PC-3 (cell line): ENCODE measurements around the gene BIK. TPM values are rescaled to one million over a fixed set of nuclear protein-coding genes. Genes with fewer than 3 reads are reported as not detected.

Source experiments
- ATAC-seq: fragments of 200-7000 bp; cut with Tn5 transposase; 2 replicates; pipeline ENCODE4 v1.9.1; 2020; ENCODE audit warnings: mild to moderate bottlenecking, moderate library complexity
- BruUV-seq: library from RNA; stranded (reverse); fragments of 400-500 nt; replicated peaks from 2 replicates; lab custom pipeline; 2021; lab: Mats Ljungman, UMichigan
- CTCF ChIA-PET: fragments of 300-600 bp; sonication (Branson Sonifier 250); formaldehyde crosslinking; loops from one replicate; lab custom pipeline; 2022; ENCODE audit warnings: antibody characterized with exemption; lab: Charles Lee
- POLR2A ChIA-PET: fragments of 300-600 bp; sonication (Branson Sonifier 250); formaldehyde crosslinking; loops from one replicate; lab custom pipeline; 2022; ENCODE audit warnings: antibody characterized with exemption; ENCODE audit not compliant: unreplicated experiment; lab: Charles Lee
- DNase-seq: peaks from one replicate; pipeline ENCODE4 v3.0.0-alpha.2; 2015
- H2AFZ ChIP-seq: fragments of 300-600 bp; sonication (generic); 2 replicates; pipeline ENCODE4 v1.6.0; 2016; ENCODE audit warnings: antibody characterized with exemption, low read length
- H3F3A ChIP-seq: fragments of 300-600 bp; sonication (generic); one replicate; pipeline ENCODE4 v1.6.0; 2017; ENCODE audit warnings: antibody characterized with exemption, low read length, control low read depth, mild to moderate bottlenecking; ENCODE audit not compliant: unreplicated experiment
- H3K27ac ChIP-seq: fragments of 300-600 bp; sonication (generic); 2 replicates; pipeline ENCODE4 v1.5.1; 2016; ENCODE audit warnings: mild to moderate bottlenecking, low read length
- H3K27me3 ChIP-seq: fragments of 300-600 bp; sonication (generic); 2 replicates; pipeline ENCODE4 v1.6.1; 2016; ENCODE audit warnings: low read length, mixed read lengths
- H3K36me3 ChIP-seq: fragments of 300-600 bp; sonication (generic); 2 replicates; pipeline ENCODE4 v1.6.1; 2016; ENCODE audit warnings: low read depth, mixed run types, low read length, mixed read lengths
- H3K4me1 ChIP-seq: fragments of 300-600 bp; sonication (generic); 2 replicates; pipeline ENCODE4 v1.5.1; 2016; ENCODE audit warnings: low read length; ENCODE audit not compliant: insufficient read depth
- H3K4me2 ChIP-seq: fragments of 300-600 bp; sonication (generic); 2 replicates; pipeline ENCODE4 v1.6.0; 2016; ENCODE audit warnings: low read length
- H3K4me3 ChIP-seq: fragments of 300-600 bp; sonication (generic); 2 replicates; pipeline ENCODE4 v1.5.1; 2016; ENCODE audit warnings: mild to moderate bottlenecking, low read length, mixed read lengths
- H3K79me2 ChIP-seq: fragments of 300-600 bp; sonication (generic); 2 replicates; pipeline ENCODE4 v1.6.1; 2017; ENCODE audit warnings: low read length, mixed read lengths
- H3K9ac ChIP-seq: fragments of 300-600 bp; sonication (generic); 2 replicates; pipeline ENCODE4 v1.6.0; 2016; ENCODE audit warnings: mild to moderate bottlenecking, low read length
- H3K9me2 ChIP-seq: fragments of 300-600 bp; sonication (generic); replicated peaks from 2 replicates; pipeline ENCODE4 v1.6.1; 2016; ENCODE audit warnings: mixed run types, low read length, mixed read lengths
- H3K9me3 ChIP-seq: fragments of 300-600 bp; sonication (generic); 2 replicates; pipeline ENCODE4 v1.6.1; 2016; ENCODE audit warnings: low read length, mixed read lengths
- H4K20me1 ChIP-seq: fragments of 300-600 bp; sonication (generic); 2 replicates; pipeline ENCODE4 v1.6.1; 2016; ENCODE audit warnings: low read length, mixed read lengths
- EZH2 ChIP-seq: fragments of 300-600 bp; sonication (generic); IDR thresholded peaks from one replicate; pipeline ENCODE4 v1.6.1; 2017; ENCODE audit warnings: antibody characterized with exemption, mild to moderate bottlenecking, low read length; ENCODE audit not compliant: unreplicated experiment
- EZH2phosphoT487 ChIP-seq: fragments of 300-600 bp; sonication (generic); IDR thresholded peaks from 2 replicates; pipeline ENCODE4 v1.6.1; 2018; ENCODE audit warnings: mild to moderate bottlenecking, antibody characterized with exemption, low read length, borderline replicate concordance
- intact Hi-C: fragments of 100-400 bp; cut with micrococcal nuclease; formaldehyde crosslinking; loops from 2 replicates; pipeline ENCODE4 v1.9.0; 2023
- total RNA-seq: library from RNA; depleted of rRNA; stranded (reverse); fragments of >200 nt; gene quantifications from 2 replicates; pipeline ENCODE4 v1.2.3, GENCODE V29; 2014
- TF ChIP-seq, protein P1 (sequence below): fragments of 300-600 bp; sonication (generic); conservative IDR thresholded peaks from 2 replicates; pipeline ENCODE4 v1.5.1; 2017; ENCODE audit warnings: antibody characterized with exemption, low read depth, mild to moderate bottlenecking, low read length

Gene BIK
- total RNA-seq, 1 experiment from 2014 or later, result 24.6 TPM

- TF ChIP-seq, protein P1, sequence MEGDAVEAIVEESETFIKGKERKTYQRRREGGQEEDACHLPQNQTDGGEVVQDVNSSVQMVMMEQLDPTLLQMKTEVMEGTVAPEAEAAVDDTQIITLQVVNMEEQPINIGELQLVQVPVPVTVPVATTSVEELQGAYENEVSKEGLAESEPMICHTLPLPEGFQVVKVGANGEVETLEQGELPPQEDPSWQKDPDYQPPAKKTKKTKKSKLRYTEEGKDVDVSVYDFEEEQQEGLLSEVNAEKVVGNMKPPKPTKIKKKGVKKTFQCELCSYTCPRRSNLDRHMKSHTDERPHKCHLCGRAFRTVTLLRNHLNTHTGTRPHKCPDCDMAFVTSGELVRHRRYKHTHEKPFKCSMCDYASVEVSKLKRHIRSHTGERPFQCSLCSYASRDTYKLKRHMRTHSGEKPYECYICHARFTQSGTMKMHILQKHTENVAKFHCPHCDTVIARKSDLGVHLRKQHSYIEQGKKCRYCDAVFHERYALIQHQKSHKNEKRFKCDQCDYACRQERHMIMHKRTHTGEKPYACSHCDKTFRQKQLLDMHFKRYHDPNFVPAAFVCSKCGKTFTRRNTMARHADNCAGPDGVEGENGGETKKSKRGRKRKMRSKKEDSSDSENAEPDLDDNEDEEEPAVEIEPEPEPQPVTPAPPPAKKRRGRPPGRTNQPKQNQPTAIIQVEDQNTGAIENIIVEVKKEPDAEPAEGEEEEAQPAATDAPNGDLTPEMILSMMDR, result peak; percentile 67
- TF ChIP-seq EZH2phosphoT487, result no peak
- H3K4me1 ChIP-seq, result no peaks in the 10 kb centered on the region
- H3K9me2 ChIP-seq, result no peaks in the 10 kb centered on the region
- no peak overlapping the region for H2AFZ ChIP-seq
- 0 out of 2 replicates have a peak, but pooled peaks have one; percentile 40 for ATAC-seq
- H3K4me2 ChIP-seq, result no peak overlapping the region
- ChIA-PET POLR2A (no interaction called here), CTCF (no interaction called here)
- intact Hi-C loops, result no loop called here
- H3F3A ChIP-seq, result no peaks in the 10 kb centered on the region
- no peak overlapping the region for H3K27ac ChIP-seq
- H3K9me3 ChIP-seq, result no peaks in the 10 kb centered on the region
- DNase-seq, result peak; percentile 14
- BruUV-seq, result no TSS peak
- H3K79me2 ChIP-seq, result peaks cover 17% of the 10 kb centered on the region
- H3K4me3 ChIP-seq, result no peak overlapping the region
- no peak overlapping the region for H3K9ac ChIP-seq
- H3K36me3 ChIP-seq, result peaks cover 16% of the 10 kb centered on the region
- H4K20me1 ChIP-seq, result no peaks in the 10 kb centered on the region
- no peaks in the 10 kb centered on the region for H3K27me3 ChIP-seq
Measured at GRCh38 chr22:43136255-43136654, 25.7 kb downstream of the BIK start.

DNA sequence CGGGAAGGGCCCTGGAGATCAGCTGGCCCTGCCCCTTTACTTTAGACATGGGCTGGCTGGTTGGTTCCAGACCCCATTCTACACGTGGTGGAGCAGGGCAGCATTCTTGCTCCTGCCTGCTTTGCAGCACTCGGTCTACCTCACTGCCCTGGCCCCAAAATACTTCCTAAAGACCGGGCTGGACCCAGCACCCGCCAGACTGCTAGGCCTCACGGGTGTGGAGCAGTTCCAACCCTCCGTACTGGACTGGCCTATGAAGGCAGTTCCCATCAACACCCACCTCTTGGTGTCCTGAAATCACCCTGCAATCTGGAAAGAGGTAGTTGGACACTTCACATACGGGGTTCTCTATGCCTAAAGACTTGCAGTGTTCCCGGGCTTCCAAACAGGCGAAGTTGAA is 26.3 kb downstream of the BIK start:
- Histone ChIP-seq H2AFZ (no peak overlapping the region), H3F3A (no peaks in the 10 kb centered on the region), H3K4me1 (peaks cover 2% of the 10 kb centered on the region; the same call in 1 of the 2 replicates), H3K4me2 (no peak overlapping the region), H3K9ac (no peak overlapping the region), H3K9me3 (no peaks in the 10 kb centered on the region), H3K9me2 (no peaks in the 10 kb centered on the region), H3K36me3 (peaks cover 16% of the 10 kb centered on the region), H3K4me3 (no peak overlapping the region), H3K27me3 (no peaks in the 10 kb centered on the region), H3K79me2 (peaks cover 22% of the 10 kb centered on the region), H4K20me1 (no peaks in the 10 kb centered on the region), H3K27ac (no peak overlapping the region)
- CTCF ChIA-PET, result no interaction called here
- TF ChIP-seq, protein P1, result no peak
- TF ChIP-seq EZH2phosphoT487 (no peak), EZH2 (no peak)
- intact Hi-C loops, result no loop called here
- no peak for DNase-seq
- ATAC-seq, result no peak
- POLR2A ChIA-PET, result no interaction called here
- BruUV-seq, result no TSS peak

DNA sequence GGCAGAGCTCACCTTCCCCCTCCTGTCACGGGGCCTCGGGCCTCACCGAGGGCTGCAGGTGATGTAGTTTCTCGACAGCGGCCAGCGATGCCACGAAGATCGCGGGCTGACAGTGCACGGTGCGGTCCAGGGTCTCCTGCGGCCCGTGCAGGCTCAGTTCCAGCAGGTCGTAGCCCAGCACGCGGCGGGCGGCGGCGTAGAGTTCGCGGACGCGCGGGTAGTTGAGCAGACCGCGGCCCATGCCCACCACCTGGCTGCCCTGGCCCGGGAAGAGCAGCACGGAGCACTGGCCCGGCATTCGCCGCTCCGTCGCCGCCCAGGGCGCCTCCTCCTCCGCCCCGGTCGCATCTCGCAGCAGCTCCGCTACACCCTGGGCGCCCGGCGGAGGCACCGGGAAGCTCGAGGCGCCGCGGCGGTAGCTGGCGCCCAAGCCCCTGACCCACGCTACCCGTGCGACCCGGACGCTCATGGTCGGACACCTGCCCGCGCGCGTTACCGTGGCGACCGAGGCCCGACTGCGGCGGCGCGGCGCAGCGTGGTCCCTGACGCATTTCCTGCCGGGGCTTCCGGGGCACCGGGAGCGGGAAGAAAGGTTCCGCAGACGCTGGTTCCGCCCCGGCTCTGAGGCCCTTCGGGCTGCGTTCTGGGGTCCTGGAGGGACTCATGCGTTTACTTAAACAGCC is 32.5 kb downstream of the BIK start, which contains the start of gene MCAT:
TSS of gene MCAT (minus strand) at position 519 of the 683 bp plus-strand sequence. CDS start at position 469, 50 bp downstream.
- no TSS peak for BruUV-seq
- H3K4me1 ChIP-seq, result peaks cover 9% of the 10 kb centered on the region
- peak; percentile 93 for ATAC-seq
- H2AFZ ChIP-seq, result peak within 1 kb of the TSS; percentile 96
- no peaks in the 10 kb centered on the region for H3K9me3 ChIP-seq
- no peak for TF ChIP-seq EZH2phosphoT487
- TF ChIP-seq, protein P1, result no peak
- TF ChIP-seq EZH2, result no peak
- H4K20me1 ChIP-seq, result no peaks in the 10 kb centered on the region
- H3F3A ChIP-seq, result no peaks in the 10 kb centered on the region
- H3K36me3 ChIP-seq, result peaks cover 8% of the 10 kb centered on the region; the same call in 1 of the 2 replicates
- peak within 1 kb of the TSS; percentile 92 for H3K4me2 ChIP-seq
- ChIA-PET CTCF (no interaction called here), POLR2A (no interaction called here)
- intact Hi-C loops, result no loop called here
- DNase-seq, result peak; percentile 78
- H3K27ac ChIP-seq, result peak within 1 kb of the TSS; percentile 50
- peaks cover 34% of the 10 kb centered on the region for H3K79me2 ChIP-seq
- no peaks in the 10 kb centered on the region for H3K27me3 ChIP-seq
- H3K9ac ChIP-seq, result peak within 1 kb of the TSS; percentile 94
- H3K9me2 ChIP-seq, result no peaks in the 10 kb centered on the region
- H3K4me3 ChIP-seq, result peak within 1 kb of the TSS; percentile 97
